H1 (cell line): ENCODE results near the gene FRMD6. TPM values are rescaled to one million over a fixed set of nuclear protein-coding genes. Genes with fewer than 3 reads are reported as not detected.

Experiments
- CEBPB ChIP-seq: IDR thresholded peaks from 2 replicates; pipeline ENCODE4 v1.6.1; 2012; ENCODE audit warnings: low read depth, low read length
- CREB1 ChIP-seq: IDR thresholded peaks from 2 replicates; pipeline ENCODE4 v1.6.1; 2012; ENCODE audit warnings: inconsistent platforms
- E2F6 ChIP-seq: IDR thresholded peaks from 2 replicates; pipeline ENCODE4 v1.6.1; 2012; ENCODE audit warnings: inconsistent platforms
- FOSL1 ChIP-seq: IDR thresholded peaks from 2 replicates; pipeline ENCODE4 v1.6.1; 2011; ENCODE audit warnings: mild to moderate bottlenecking, low read depth, low read length, moderate library complexity; ENCODE audit not compliant: insufficient read depth
- MAFK ChIP-seq: IDR thresholded peaks from 2 replicates; pipeline ENCODE4 v1.6.1; 2012; ENCODE audit warnings: low read depth, mild to moderate bottlenecking, improper control_type of control experiment, low read length
- POLR2A ChIP-seq, 2 experiments: IDR thresholded peaks; 1 replicate in 1 of 2; 2 replicates in 1 of 2; pipeline ENCODE4 v1.6.1; 2011; ENCODE audit warnings: low read depth in 2 of 2, low read length in 2 of 2, mild to moderate bottlenecking in 2 of 2; ENCODE audit errors: control extremely low read depth in 1 of 2
- RAD21 ChIP-seq, 2 experiments: IDR thresholded peaks in 1 of 2; conservative IDR thresholded peaks in 1 of 2; 2 replicates each; pipeline ENCODE4 v1.6.1; 2011; ENCODE audit warnings: low read depth in 2 of 2, low read length in 2 of 2, improper control_type of control experiment in 1 of 2, inconsistent platforms in 1 of 2, mild to moderate bottlenecking in 1 of 2, moderate library complexity in 1 of 2
- RXRA ChIP-seq: IDR thresholded peaks from 2 replicates; pipeline ENCODE4 v1.6.1; 2011; ENCODE audit warnings: low read depth, mild to moderate bottlenecking, low read length, moderate library complexity; ENCODE audit not compliant: insufficient read depth
- SIRT6 ChIP-seq: IDR thresholded peaks from one replicate; pipeline ENCODE4 v1.7.1; 2012; ENCODE audit warnings: low read length, inconsistent platforms
- polyA plus RNA-seq, 7 experiments: library from polyadenylated mRNA; depleted of rRNA in 3 of 7; stranded (reverse) in 5 of 7; unstranded in 2 of 7; fragments of >200 nt in 5 of 7; fragments of 200-250 nt in 2 of 7; gene quantifications; 1 replicate in 5 of 7; 2 replicates in 1 of 7; 4 replicates in 1 of 7; pipeline versions ENCODE4 v1.2.1 to v1.2.3, GENCODE V29; 2011 to 2013; ENCODE audit warnings: missing spikeins in 2 of 7, mixed read lengths in 2 of 7
- total RNA-seq: library from RNA; stranded (reverse); fragmentation: NEBNext Ultra II Directional; extraction: Animal tissue kit (Norgen Biotek cat#: 25700); gene quantifications from 2 replicates; pipeline ENCODE4 v1.2.1, GENCODE V29; 2021
- TF ChIP-seq, protein P1 (sequence below): IDR thresholded peaks from 2 replicates; pipeline ENCODE4 v1.6.1; 2012; ENCODE audit warnings: low read length, inconsistent platforms

FRMD6 gene
- total and polyA plus RNA-seq, 2 of the 8 experiments (the other 6 are each of a cell fraction or from before 2014, with no cell fraction given) = 5.4 to 23.7 TPM

DNA sequence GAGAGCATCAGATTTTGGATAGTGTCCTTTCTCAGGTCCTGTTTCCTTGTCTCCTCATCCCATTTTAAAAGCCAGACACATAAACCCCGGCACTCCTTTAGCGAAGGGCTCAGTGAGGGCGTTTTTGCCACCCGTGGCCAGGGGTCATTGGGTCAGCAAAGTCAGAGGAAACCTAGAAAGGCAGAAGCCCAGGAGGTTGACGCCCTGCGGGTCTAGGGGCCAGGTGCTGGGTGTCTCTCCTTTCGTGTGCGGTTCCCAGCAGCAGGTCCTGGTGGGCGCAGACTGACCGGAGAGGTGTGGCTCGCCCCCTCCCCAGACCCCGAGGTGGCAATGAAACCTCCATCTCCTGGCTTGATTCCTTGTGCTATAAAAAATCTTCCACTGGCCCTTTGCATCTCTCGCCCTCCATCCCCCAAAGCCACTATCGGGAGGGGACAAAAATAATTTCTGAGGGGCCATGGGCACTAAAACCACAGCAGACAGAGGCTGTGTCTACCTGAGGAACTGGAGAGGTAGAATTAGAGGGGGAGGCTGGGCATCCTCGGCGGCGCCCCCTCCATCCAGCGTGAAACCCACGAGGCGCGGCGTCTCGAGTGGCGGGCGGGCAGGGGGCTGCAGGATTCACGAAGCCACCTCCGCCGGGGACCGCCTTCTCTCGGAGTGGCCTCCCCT, 858 bp upstream of the FRMD6 start (continued):
- TF ChIP-seq, protein P1, sequence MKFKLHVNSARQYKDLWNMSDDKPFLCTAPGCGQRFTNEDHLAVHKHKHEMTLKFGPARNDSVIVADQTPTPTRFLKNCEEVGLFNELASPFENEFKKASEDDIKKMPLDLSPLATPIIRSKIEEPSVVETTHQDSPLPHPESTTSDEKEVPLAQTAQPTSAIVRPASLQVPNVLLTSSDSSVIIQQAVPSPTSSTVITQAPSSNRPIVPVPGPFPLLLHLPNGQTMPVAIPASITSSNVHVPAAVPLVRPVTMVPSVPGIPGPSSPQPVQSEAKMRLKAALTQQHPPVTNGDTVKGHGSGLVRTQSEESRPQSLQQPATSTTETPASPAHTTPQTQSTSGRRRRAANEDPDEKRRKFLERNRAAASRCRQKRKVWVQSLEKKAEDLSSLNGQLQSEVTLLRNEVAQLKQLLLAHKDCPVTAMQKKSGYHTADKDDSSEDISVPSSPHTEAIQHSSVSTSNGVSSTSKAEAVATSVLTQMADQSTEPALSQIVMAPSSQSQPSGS = no peak
- no peak for TF ChIP-seq SIRT6
- TF ChIP-seq RAD21 (IDR thresholded peaks at IDR 0.05 in 1 of 2, conservative IDR thresholded peaks at IDR 0.05 in 1 of 2; ENCODE audit: low read depth in 2 of 2, low read length in 2 of 2) = no peak
- 0 out of 2 replicates have a peak, but pooled peaks have one; percentile 11 for TF ChIP-seq E2F6
- no peak for TF ChIP-seq POLR2A (IDR thresholded peaks at IDR 0.05; ENCODE audit: control extremely low read depth in 1 of 2, low read depth in 2 of 2, low read length in 2 of 2)
- TF ChIP-seq RXRA = no peak
- TF ChIP-seq CREB1 = no peak
- TF ChIP-seq CEBPB = no peak
- no peak for TF ChIP-seq MAFK
- TF ChIP-seq FOSL1 = no peak
